Gastroesophageal sphincter (tissue), 3 donors: Measurements from ENCODE around the gene DCP1B.

Experiments
- POLR2A ChIP-seq, 2 donors: fragments of 450-650 bp; IDR thresholded peaks; one replicate each; pipeline ENCODE4 v1.6.1; 2017; ENCODE audit warnings: antibody characterized with exemption in 2 of 2, mild to moderate bottlenecking in 2 of 2, moderate library complexity in 1 of 2
- TF ChIP-seq, protein P1 (sequence below), 4 experiments: fragments of 200-600 bp in 2 of 4; fragments of 450-650 bp in 2 of 4; sonication (generic) in 1 of 4; IDR thresholded peaks; one replicate each; pipeline ENCODE4 v1.5.1; 2017 to 2019; ENCODE audit warnings: antibody characterized with exemption in 4 of 4, mild to moderate bottlenecking in 2 of 4, moderate library complexity in 2 of 4

DNA sequence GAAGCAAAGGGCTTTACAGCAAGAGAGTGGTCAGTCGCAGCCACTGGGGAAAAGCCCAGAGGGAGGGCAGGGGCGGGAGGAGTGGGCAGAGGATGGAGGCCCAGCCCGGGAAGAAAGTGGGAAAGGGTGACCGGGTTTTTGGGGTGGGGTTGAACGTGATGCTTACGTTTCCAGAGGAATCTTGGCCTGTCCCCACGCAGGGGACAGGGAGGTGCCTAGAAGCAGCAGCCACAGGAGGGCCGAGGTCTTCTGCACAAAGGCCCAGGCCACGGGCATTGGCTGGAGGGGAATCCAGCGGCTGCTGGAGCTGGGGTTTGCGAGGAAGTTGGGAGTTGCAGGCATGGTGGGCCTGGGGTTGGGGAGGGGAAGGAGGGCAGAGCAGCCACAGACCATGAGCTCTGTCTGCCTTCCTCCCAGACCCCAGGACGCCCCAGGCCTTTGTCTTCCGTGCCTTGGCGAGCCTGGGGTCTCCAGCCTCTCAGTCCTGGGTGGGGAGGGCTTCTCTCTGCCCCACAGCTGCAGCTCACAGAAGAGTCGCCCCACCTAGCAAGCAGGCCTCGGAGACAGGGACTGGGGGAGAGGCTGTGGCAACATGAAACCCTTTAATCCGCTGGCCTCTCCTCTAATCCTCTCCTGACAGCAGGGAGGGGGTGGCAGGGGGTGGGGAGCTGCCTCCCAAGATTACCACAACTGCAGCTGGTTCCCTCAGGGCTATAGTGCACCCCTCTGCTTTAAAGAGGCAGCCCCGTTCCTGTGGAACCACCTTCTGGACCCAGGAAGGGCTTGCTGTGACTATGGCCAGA, 86.0 kb downstream of the DCP1B start, which contains the start of gene CACNA2D4:
- TF ChIP-seq, protein P1, sequence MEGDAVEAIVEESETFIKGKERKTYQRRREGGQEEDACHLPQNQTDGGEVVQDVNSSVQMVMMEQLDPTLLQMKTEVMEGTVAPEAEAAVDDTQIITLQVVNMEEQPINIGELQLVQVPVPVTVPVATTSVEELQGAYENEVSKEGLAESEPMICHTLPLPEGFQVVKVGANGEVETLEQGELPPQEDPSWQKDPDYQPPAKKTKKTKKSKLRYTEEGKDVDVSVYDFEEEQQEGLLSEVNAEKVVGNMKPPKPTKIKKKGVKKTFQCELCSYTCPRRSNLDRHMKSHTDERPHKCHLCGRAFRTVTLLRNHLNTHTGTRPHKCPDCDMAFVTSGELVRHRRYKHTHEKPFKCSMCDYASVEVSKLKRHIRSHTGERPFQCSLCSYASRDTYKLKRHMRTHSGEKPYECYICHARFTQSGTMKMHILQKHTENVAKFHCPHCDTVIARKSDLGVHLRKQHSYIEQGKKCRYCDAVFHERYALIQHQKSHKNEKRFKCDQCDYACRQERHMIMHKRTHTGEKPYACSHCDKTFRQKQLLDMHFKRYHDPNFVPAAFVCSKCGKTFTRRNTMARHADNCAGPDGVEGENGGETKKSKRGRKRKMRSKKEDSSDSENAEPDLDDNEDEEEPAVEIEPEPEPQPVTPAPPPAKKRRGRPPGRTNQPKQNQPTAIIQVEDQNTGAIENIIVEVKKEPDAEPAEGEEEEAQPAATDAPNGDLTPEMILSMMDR (IDR thresholded peaks at IDR 0.05): no peak
- TF ChIP-seq POLR2A (IDR thresholded peaks at IDR 0.05): no peak
